ENCODE data around the gene RNLS.

RNLS gene

DNA sequence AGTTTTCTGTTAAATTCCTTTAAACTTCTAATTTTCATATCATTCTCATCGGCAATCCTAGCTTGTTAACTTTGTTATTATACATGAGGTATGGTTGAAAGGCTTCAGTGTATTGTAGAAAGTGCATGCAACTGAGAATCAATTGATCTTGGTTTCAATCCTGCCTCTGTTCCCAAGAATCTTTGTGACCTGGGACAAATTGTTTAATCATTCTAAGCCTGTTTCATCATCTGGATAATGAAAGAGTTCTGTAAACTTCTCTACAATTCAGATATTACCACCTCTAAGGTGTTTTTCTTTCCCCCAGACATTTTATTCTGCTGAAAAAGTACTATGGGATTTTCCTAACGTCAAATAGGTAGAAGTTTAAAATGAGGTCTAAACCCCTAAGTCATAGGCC is 179.0 kb downstream of the RNLS start:
- no peak for TF ChIP-seq Cebpa-rat (IDR thresholded peaks at IDR 0.05)
- Histone ChIP-seq H3K27ac (no peak overlapping the region), H3K27me3 (no peaks in the 10 kb centered on the region), H3K4me3 (no peak overlapping the region), H3K4me1 (no peaks in the 10 kb centered on the region), H4K20me1 (no peaks in the 10 kb centered on the region), H3K4me2 (no peak overlapping the region), H3K36me3 (no peaks in the 10 kb centered on the region), H3K9ac (no peak overlapping the region), H3K9me3 (peaks cover 7% of the 10 kb centered on the region)

DNA sequence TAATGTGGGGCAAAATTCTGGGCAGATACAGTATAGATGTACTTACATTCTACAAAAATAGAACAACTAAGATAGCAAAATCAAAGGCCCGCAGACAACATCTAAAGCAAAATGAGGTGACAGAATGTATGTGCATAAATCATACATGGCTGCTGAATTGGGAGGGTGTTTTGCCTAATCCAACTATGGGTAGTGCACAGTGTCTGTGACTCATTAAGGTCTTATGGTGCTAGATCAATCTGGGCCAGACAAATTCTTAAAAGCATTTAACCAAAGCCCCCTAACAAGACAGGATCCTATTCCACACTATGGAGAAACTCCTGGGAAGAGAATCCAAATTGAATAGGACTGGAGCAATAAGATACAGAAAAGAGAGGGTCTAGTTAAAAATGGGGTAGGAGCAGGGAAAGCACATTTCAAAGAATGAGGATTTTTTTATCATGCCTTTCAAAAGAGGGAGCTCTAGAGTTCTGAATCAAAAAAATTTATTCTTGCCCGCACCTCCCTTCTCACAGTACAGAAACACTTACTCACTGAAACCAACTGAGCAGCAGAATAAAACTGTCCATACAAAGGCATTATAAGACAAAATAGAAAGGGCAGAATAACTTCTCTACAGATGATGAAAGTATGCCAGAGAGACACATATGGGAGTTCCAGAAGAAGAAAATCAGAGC is 181.3 kb downstream of the RNLS start:
- peaks cover 26% of the 10 kb centered on the region for H3K9me3 ChIP-seq
- no peak for TF ChIP-seq Cebpa-rat (IDR thresholded peaks at IDR 0.05)
- no peaks in the 10 kb centered on the region for H4K20me1 ChIP-seq
- no peaks in the 10 kb centered on the region for H3K36me3 ChIP-seq
- H3K4me3 ChIP-seq = no peak overlapping the region
- H3K27me3 ChIP-seq = no peaks in the 10 kb centered on the region
- no peak overlapping the region for H3K9ac ChIP-seq
- no peak overlapping the region for H3K27ac ChIP-seq
- H3K4me1 ChIP-seq = no peaks in the 10 kb centered on the region
- H3K4me2 ChIP-seq = no peak overlapping the region

DNA sequence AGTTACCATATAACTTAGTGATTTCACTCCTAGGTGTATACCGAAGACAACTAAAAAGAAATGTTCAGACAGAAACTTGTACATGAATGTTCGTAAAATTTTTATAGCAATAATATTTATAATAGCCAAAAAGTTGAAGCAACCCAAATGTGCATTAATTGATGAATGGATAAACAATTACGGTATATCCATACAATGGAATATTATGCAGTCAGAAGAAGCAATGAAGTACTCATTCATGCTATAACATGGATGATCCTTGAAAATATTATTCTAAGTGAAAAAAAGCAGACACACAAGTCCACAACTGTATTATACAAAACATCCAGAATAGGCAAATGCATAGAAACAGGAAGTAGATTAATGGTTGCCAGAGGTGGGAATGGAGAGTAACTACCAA is 183.9 kb downstream of the RNLS start:
- H3K27me3 ChIP-seq = no peaks in the 10 kb centered on the region
- peaks cover 38% of the 10 kb centered on the region for H3K9me3 ChIP-seq

DNA sequence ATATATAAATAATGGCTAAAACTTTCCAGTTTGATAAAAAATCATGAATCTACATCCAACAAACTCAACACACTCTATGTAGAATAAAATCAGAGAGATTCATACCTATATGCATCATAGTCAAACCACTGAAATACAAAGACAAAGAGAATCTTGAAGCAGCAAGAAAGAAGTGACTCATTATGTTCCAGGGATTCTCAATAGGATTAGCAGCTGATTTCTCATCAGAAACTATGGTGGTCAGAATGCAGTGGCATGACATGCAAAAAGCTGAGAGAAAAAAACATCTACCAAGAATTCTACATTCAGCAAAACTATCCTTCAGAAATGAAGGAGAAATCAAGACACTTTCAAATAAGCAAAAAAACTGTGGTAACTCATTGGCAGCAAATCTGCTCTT is 187.4 kb downstream of the RNLS start:
- peaks cover 7% of the 10 kb centered on the region; the same call in 1 of the 2 replicates for H3K4me1 ChIP-seq
- H3K9ac ChIP-seq = no peak overlapping the region
- H3K36me3 ChIP-seq = no peaks in the 10 kb centered on the region
- no peak overlapping the region for H3K4me3 ChIP-seq
- H3K27me3 ChIP-seq = no peaks in the 10 kb centered on the region
- no peaks in the 10 kb centered on the region for H4K20me1 ChIP-seq
- TF ChIP-seq Cebpa-rat (IDR thresholded peaks at IDR 0.05) = no peak
- H3K27ac ChIP-seq = no peak overlapping the region
- no peak overlapping the region for H3K4me2 ChIP-seq
- H3K9me3 ChIP-seq = peaks cover 38% of the 10 kb centered on the region

More for the DNA sequence above, 183.9 kb downstream of the RNLS start:
- H3K4me1 ChIP-seq = no peaks in the 10 kb centered on the region
- TF ChIP-seq Cebpa-rat (IDR thresholded peaks at IDR 0.05) = no peak
- H3K27ac ChIP-seq = no peak overlapping the region
- H3K36me3 ChIP-seq = no peaks in the 10 kb centered on the region
- no peak overlapping the region for H3K4me2 ChIP-seq
- no peaks in the 10 kb centered on the region for H4K20me1 ChIP-seq
- no peak overlapping the region for H3K4me3 ChIP-seq
- H3K9ac ChIP-seq = no peak overlapping the region

DNA sequence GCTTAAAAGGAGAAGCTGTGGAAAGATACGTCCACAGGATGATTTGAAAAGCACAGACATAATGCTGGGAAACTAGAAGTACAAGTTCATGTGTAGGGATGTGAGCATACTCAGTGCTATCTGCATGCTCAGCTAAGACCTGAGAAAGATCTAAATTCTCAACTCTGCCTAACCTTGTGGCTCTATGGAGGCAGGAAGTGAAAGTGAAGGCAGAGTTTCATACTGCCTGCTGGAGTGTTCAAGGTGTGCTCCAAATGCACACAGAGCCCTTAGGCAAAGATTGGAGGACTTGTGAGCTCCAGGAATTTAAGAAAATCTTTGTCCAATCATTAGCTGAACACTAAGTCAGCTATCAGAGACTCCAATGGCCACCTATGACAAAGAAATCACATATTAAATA is 190.9 kb downstream of the RNLS start:
- Histone ChIP-seq H3K4me1 (peaks cover 40% of the 10 kb centered on the region), H3K36me3 (no peaks in the 10 kb centered on the region), H3K27ac (no peak overlapping the region), H3K9me3 (peaks cover 15% of the 10 kb centered on the region), H4K20me1 (no peaks in the 10 kb centered on the region), H3K27me3 (no peaks in the 10 kb centered on the region), H3K9ac (no peak overlapping the region), H3K4me2 (no peak overlapping the region), H3K4me3 (no peak overlapping the region)
- no peak for TF ChIP-seq Cebpa-rat (IDR thresholded peaks at IDR 0.05)

DNA sequence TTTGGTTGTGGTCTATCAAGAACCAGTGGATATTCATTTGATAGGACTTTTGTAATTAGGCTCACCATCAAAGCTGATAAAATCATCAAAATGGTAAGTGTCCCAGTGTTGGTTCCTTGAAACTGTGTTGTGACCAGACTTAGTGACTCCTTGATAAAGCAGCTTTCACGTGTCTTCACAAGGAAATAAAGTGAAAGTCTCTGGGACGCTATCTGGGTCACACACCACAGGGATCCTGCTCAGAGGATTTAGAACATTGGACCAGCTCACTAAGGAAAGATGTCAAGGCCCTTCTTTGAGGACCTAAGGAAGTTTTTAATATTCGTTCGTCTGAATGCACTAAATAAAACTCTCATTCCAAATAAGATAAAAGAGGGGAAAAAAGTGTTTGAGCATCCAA is 193.1 kb downstream of the RNLS start:
- Histone ChIP-seq H3K4me1 (peaks cover 60% of the 10 kb centered on the region), H3K9ac (no peak overlapping the region), H3K27ac (peak overlapping the region; percentile 20; the same call in 1 of the 2 replicates)

DNA sequence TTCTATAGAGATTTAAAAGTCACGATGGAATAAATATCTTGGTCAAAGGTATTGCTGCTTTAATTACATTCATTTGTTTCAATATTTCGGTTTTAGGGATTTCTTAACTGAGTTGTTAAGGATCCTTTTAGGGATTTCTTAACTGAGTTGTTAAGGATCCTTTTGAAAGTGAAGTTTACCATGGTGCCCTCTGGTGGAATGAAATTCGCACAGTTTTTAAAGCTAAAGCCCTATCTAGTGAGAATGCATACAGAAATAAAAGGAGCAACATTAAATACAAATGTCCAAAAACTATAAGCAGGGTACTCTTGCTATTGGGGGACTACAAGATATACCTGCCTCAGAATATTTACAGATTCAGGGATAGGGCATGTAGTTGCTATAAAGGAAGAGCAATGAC is 193.7 kb downstream of the RNLS start:
- Histone ChIP-seq H3K36me3 (no peaks in the 10 kb centered on the region), H3K27ac (peak overlapping the region; percentile 94), H3K4me3 (no peak overlapping the region), H3K4me1 (peaks cover 66% of the 10 kb centered on the region), H3K27me3 (no peaks in the 10 kb centered on the region), H4K20me1 (no peaks in the 10 kb centered on the region), H3K9me3 (no peaks in the 10 kb centered on the region), H3K9ac (no peak overlapping the region), H3K4me2 (peak overlapping the region; percentile 80)
- no peak for TF ChIP-seq Cebpa-rat (IDR thresholded peaks at IDR 0.05)

More for the DNA sequence above, 193.1 kb downstream of the RNLS start:
- no peaks in the 10 kb centered on the region for H4K20me1 ChIP-seq
- H3K4me2 ChIP-seq = peak overlapping the region; percentile 50
- H3K36me3 ChIP-seq = no peaks in the 10 kb centered on the region
- no peaks in the 10 kb centered on the region for H3K27me3 ChIP-seq
- no peak overlapping the region for H3K4me3 ChIP-seq
- no peak for TF ChIP-seq Cebpa-rat (IDR thresholded peaks at IDR 0.05)
- peaks cover under 1% of the 10 kb centered on the region; the same call in 1 of the 2 replicates for H3K9me3 ChIP-seq

DNA sequence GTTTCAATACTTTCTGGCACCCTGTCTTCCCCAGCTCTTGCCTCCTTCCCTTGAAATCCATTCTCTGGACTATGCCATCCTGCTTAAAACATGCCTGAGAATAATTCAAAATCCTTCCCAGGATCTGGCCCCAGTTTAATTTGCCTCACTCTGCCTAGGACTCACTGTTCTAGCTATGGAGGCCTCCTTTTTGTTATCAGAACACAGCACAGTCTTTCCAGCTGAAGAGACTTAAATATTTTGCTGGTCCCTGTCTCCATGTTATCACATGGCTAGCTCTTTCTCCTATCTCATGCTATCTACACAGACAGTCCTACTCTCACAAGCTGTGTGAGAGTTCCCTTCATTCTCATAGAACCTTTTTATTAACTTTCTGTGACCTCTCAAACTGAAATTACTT is 194.8 kb downstream of the RNLS start:
- H3K27me3 ChIP-seq = no peaks in the 10 kb centered on the region
- H3K4me3 ChIP-seq = no peak overlapping the region
- no peaks in the 10 kb centered on the region for H4K20me1 ChIP-seq
- H3K9ac ChIP-seq = peak overlapping the region; percentile 79; the same call in 1 of the 2 replicates
- H3K27ac ChIP-seq = peak overlapping the region; percentile 94
- peaks cover 2% of the 10 kb centered on the region; the same call in 1 of the 2 replicates for H3K9me3 ChIP-seq
- H3K4me1 ChIP-seq = peaks cover 75% of the 10 kb centered on the region
- peak overlapping the region; percentile 80 for H3K4me2 ChIP-seq
- no peaks in the 10 kb centered on the region for H3K36me3 ChIP-seq
- TF ChIP-seq Cebpa-rat (IDR thresholded peaks at IDR 0.05) = no peak

DNA sequence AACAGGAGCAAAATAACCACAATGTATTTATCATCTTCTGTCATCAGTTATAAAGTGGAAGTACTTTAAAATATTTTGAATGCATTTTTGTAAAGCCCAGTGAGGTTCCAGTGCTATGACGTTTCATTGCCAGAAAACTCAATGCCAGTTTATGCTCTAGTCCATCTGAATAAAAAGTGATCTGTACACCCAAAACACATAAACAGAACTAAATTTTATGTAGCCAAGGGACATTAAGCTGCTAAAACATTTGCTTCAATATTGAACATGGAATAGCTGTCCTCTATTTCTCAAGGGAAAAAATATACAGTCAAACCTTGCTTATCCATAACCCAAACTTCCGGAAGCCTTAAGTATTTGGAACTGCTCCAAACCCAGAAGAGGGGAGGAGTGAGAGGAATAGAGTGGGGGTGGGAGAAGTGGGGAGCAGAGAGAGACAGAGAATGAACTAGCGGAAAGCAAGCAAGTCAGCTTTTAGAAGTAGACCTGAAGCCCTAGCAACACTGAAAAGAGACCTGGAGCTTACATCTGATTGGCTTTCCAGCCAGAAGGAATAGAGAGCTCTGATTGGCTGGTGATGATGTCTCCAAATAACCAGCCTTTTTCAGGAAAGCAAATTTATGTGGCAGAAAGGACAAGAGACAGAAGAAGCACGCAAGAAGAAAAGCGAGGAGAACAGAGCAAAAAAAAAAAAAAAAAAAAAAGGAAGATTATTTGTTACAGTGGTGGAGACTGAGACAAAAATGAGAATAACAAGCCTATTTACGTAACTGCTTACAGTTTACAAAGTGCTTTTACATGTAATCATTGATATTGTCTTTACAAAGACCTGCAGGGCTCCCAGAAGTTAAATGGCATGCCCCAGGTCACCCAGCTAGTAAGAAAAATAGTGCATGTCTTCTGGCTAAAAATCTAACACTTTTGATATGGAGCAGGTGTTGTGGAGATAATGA is 196.0 kb downstream of the RNLS start:
- peak overlapping the region; percentile 51 for H3K4me3 ChIP-seq
- TF ChIP-seq Cebpa-rat (IDR thresholded peaks at IDR 0.05) = no peak
- H3K27ac ChIP-seq = peak overlapping the region; percentile 94
- H4K20me1 ChIP-seq = no peaks in the 10 kb centered on the region
- H3K9me3 ChIP-seq = peaks cover 14% of the 10 kb centered on the region
- H3K36me3 ChIP-seq = no peaks in the 10 kb centered on the region
- H3K4me1 ChIP-seq = peaks cover 74% of the 10 kb centered on the region
- peak overlapping the region; percentile 80 for H3K4me2 ChIP-seq
- no peaks in the 10 kb centered on the region for H3K27me3 ChIP-seq
- peak overlapping the region; percentile 79 for H3K9ac ChIP-seq

All from BLaER1 (cell line).